A673 (cell line): Measurements from ENCODE around the gene SENP5.

Source experiments
- EZH2 ChIP-seq: fragments of 200-600 bp; sonication (generic); IDR thresholded peaks from 2 replicates; pipeline ENCODE4 v1.6.1; 2017; ENCODE audit warnings: borderline replicate concordance, low read depth, mild to moderate bottlenecking, mixed read lengths, antibody characterized with exemption, low read length; ENCODE audit not compliant: poor library complexity, severe bottlenecking
- TF ChIP-seq, protein P1 (sequence below): fragments of 300-800, 200-600 bp; sonication (generic); conservative IDR thresholded peaks from 2 replicates; pipeline ENCODE4 v1.5.1; 2017; ENCODE audit warnings: low read depth, mild to moderate bottlenecking, antibody characterized with exemption, low read length, moderate library complexity, mixed read lengths

GRCh38 chr3:196983186-196983585 is 115.5 kb downstream of the SENP5 start:
- TF ChIP-seq, protein P1, sequence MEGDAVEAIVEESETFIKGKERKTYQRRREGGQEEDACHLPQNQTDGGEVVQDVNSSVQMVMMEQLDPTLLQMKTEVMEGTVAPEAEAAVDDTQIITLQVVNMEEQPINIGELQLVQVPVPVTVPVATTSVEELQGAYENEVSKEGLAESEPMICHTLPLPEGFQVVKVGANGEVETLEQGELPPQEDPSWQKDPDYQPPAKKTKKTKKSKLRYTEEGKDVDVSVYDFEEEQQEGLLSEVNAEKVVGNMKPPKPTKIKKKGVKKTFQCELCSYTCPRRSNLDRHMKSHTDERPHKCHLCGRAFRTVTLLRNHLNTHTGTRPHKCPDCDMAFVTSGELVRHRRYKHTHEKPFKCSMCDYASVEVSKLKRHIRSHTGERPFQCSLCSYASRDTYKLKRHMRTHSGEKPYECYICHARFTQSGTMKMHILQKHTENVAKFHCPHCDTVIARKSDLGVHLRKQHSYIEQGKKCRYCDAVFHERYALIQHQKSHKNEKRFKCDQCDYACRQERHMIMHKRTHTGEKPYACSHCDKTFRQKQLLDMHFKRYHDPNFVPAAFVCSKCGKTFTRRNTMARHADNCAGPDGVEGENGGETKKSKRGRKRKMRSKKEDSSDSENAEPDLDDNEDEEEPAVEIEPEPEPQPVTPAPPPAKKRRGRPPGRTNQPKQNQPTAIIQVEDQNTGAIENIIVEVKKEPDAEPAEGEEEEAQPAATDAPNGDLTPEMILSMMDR, result no peak
- TF ChIP-seq EZH2, result no peak
